Middle frontal gyrus (tissue), 1 donor: ENCODE measurements around the gene SHISAL2A.

ENCODE experiments used
- DNase-seq: peaks from one replicate; pipeline ENCODE4 v3.0.0-alpha.2; 2015; ENCODE audit warnings: low spot score; ENCODE audit errors: extremely low spot score

The SHISAL2A gene

GRCh38 chr1:52615489-52616042, 17.4 kb upstream of the SHISAL2A start:
- DNase-seq = no peak

DNA sequence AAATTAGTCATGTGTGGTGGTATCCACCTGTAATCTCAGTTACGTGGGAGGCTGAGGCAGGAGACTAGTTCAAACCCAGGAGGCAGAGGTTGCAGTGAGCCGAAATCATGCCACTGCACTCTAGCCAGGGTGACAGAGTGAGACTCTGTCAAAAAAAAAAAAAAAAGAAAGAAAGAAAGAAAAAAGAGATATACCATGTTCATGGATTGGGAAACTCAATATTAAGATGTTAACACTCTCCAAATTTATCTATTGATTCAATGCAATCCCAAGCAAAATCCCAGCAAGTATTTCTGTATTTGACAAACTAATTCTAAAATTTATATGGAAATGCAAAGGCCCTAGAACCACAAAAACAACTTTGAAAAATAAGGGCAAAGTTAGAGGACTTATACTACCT, 11.0 kb upstream of the SHISAL2A start:
- no peak for DNase-seq

DNA sequence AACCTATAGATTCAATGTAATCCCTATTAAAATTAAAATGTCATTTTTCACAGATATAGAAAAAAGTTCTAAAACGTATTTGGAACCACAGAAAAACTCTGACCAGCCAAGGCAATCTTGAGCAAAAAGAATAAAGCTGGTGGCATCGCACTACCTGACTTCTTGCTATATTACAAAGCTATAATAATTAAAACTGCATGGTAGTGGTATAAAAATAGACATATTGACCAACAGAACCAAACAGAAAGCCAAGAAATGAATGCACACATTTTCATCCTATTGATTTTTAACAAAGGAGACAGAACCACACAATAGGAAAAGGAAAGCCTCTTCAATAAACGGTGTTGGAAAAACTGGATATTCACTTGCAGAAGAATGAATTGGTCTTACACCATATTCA, 9.2 kb upstream of the SHISAL2A start:
- DNase-seq = no peak

DNA sequence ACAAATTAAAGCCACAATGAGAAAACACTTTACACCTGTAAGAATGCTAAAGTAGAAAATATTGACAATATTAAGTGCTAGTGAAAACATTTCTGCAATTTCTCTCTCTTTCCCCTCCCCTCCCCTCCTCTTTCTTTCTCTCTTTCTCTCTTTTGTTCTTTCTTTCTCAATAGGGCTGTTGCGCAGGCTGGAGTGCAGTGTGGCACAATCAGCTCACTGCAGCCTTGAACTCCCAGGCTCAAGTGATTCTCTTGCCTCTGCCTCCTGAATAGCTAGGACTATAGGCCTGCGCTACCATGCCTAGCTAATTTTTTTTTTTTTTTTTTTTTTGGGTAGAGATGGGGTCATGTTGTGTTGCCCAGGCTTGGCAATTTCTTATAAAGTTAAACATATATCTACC, 5.9 kb upstream of the SHISAL2A start:
- no peak for DNase-seq

DNA sequence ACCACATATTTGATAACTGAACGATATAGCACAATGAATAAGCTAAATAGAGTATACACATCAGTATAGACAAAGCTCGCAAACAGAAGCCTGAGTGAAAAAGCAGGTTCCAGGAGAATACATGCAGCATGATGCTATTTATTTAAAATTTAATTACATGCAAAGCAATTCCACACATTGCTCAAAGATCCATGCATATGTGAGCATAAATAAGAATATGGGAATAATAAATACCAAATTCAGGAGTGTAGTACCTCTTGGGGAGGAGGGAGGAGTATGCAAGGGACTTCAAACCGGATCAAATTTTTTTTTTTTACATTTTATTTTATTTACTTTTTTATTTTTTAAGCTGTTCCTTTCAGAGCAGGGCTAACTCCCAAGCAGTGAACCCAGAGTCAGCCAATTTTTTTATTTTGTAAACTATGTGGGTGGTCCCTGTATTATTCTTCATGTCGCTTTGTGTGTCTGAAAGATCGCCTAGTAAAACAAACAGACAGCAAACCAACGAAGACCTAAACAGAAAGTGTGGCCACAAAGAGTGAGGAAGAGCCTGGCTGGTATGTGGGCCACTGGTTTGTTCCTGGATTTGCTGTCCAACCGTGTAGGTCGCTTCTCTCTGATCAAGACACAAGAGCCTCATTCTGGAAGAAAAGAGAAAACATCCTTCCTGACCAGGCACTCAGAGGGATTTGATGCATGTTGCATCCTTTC, 4.2 kb upstream of the SHISAL2A start:
- DNase-seq = no peak

DNA sequence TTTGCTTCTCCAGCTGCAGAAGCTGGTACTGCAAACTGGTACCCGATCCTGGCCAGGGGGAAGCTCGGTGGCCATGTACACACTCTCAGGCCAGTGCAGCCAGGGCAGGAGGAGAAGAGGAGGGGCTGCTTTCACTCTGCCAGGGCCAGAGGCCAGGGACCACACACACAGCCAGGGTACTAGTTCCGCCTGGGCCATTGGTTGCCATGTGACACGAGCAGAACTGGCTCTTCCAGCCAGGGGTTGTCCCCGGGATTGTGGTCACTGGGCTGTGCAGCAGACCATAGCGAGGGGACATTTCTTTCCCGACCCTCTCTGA, 3.7 kb upstream of the SHISAL2A start:
- peak; percentile 16 for DNase-seq

GRCh38 chr1:52629667-52630066, 3.3 kb upstream of the SHISAL2A start:
- no peak for DNase-seq

DNA sequence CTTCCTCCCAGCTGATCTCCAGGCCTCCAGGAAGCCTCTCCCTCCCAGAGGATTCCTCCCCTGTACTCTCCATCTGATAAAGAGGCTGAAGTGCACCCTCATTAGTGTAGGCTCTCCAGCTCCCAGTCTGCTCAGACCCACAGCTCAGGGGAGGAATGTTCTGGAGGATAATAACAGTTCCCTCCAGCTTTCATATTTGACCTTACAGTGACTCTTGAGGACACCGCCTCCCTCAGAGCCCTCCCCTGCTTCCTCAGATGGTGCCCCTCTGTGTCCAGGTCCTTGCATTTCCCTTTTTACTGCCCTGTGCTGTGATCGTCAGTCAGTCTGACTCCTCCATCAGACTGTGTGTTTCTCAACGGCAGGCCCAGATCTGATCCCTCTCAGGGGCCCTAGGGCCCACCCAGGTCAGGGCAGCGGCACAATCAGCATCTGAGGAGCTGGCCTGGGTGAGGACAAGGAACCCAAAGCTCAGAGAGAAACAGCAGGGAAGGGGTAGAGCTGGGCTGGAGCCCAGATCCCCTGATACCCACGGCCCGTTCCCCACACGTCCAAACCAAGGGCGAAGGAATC, 1.1 kb upstream of the SHISAL2A start:
- DNase-seq = no peak

DNA sequence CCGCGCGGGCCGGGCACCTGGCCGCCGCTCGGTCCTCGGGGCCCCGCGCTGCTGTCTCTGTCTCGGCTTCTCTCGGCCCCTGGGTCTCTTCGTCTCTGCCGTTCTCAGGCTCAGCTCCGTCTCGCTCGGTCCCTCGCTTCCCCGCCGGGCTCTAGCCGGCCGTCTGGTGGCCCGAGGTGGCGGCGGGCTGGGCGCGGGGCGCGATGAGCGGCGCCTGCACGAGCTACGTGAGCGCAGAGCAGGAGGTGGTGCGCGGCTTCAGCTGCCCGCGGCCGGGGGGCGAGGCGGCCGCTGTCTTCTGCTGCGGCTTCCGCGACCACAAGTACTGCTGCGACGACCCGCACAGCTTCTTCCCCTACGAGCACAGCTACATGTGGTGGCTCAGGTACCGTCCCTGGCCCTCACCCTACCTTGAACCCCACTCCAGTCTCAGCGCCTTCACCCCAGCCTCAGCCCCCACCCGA, 355 bp downstream of the SHISAL2A start:
- no peak for DNase-seq

DNA sequence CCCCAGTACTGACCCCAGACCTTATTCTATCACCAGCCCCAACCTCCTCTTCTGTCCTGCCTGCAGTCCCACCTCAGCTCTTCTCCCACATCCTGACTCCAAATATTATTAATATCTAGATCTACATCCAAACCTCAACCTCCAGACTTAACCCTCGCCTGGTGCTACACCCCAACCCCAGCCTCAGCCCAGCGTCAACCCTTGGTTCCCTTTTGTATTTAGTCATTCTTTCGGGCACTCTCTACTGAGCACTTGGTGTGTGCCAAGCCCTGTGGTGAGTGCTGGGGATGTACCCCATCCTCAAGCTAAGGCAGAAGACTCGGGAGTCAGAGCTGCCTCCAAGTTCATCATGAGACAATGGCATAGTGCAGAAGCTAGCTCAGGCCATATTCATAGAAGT, 1.1 kb downstream of the SHISAL2A start:
- no peak for DNase-seq

- no peak for DNase-seq
Observed at GRCh38 chr1:52635321-52636089, 2.5 kb downstream of the SHISAL2A start.

- no peak for DNase-seq
Observed at GRCh38 chr1:52636721-52637695, 4.0 kb downstream of the SHISAL2A start.

- DNase-seq = no peak
Observed at GRCh38 chr1:52637946-52638345, 5.0 kb downstream of the SHISAL2A start.

DNA sequence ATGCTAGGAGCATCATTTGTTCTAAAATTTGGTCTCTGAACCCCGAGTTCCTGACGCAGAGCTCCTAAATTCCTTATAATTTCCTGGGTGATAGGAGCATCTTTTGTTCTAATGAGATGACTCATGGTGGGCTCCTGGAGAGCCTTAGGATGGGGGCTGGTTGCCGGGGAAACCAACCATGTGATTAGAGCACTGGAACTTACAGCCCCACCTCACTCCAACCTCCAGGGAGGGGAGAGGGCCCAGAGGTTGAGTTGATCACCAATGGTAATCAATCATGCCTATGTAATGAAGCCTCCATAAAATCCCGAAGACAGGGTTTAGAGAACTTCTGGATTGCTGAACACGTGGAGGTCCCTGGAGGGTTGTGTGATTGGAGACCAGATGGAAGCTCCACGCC, 7.7 kb downstream of the SHISAL2A start:
- no peak for DNase-seq

GRCh38 chr1:52641307-52641706, 8.3 kb downstream of the SHISAL2A start:
- no peak for DNase-seq

- no peak for DNase-seq
Observed at GRCh38 chr1:52645261-52645660, 12.3 kb downstream of the SHISAL2A start.

DNA sequence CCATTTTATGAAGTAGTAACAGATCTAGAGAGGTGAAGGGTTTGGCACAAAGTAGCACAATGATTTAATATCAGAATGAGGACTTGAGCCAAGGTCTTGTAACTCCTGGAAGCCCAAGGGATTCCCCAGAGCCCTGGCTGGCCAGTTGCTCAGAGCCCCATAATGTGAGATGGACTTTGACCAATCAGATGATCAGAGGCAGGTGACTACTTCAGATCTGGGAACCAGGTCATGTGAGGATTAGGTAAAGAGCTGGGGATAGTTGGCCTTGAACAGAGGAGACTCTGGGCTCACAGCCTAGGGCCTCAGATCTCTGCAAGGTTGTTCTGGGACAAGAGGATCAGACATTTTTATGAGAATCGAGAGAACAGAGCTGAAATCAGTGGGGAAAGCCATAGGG, 18.9 kb downstream of the SHISAL2A start:
- DNase-seq = no peak

GRCh38 chr1:52653207-52653849, 20.4 kb downstream of the SHISAL2A start:
- DNase-seq = no peak

GRCh38 chr1:52654063-52654462, 21.1 kb downstream of the SHISAL2A start:
- DNase-seq = no peak

GRCh38 chr1:52657702-52658101, 24.7 kb downstream of the SHISAL2A start:
- no peak for DNase-seq

GRCh38 chr1:52658795-52659194, 25.8 kb downstream of the SHISAL2A start:
- no peak for DNase-seq
